K562 (cell line): Measurements from ENCODE around the gene SLC6A16. TPM values are rescaled to one million over a fixed set of nuclear protein-coding genes. Genes with fewer than 3 reads are reported as not detected.
A peak's percentile ranks its signal among the peaks of the same experiment; 100 is the strongest.

Source experiments
- GABPB2 ChIP-seq: fragments of 250-450 bp; sonication (Bioruptor Pico); conservative IDR thresholded peaks from 2 replicates; pipeline ENCODE4 v1.5.1; 2021; ENCODE audit warnings: mild to moderate bottlenecking
- KLF10 ChIP-seq: fragments of 250-450 bp; sonication (Bioruptor Pico); IDR thresholded peaks from 2 replicates; pipeline ENCODE4 v1.6.1; 2021; ENCODE audit warnings: matching md5 sums
- MCM7 ChIP-seq, 2 experiments: fragments of 450-650 bp; IDR thresholded peaks; 2 replicates each; pipeline ENCODE4 v1.6.1; 2016 to 2018
- MTA1 ChIP-seq: fragments of 450-650 bp; IDR thresholded peaks from 2 replicates; pipeline ENCODE4 v1.6.1; 2017; ENCODE audit warnings: borderline replicate concordance
- POLR2AphosphoS5 ChIP-seq: IDR thresholded peaks from 2 replicates; pipeline ENCODE4 v1.6.1; 2011; ENCODE audit warnings: mild to moderate bottlenecking, low read depth, low read length, moderate library complexity; ENCODE audit not compliant: control insufficient read depth, insufficient read depth
- SP2 ChIP-seq: IDR thresholded peaks from 2 replicates; pipeline ENCODE4 v1.6.1; 2011; ENCODE audit warnings: mild to moderate bottlenecking, low read depth, low read length, moderate library complexity; ENCODE audit not compliant: poor library complexity, severe bottlenecking; ENCODE audit errors: extremely low read depth
- ZFX ChIP-seq: sonication (generic); formaldehyde crosslinking; IDR thresholded peaks from 2 replicates; pipeline ENCODE4 v1.8.0; 2022; ENCODE audit warnings: mild to moderate bottlenecking, missing genetic modification reagents, moderate library complexity
- polyA plus RNA-seq, 8 experiments: library from polyadenylated mRNA; depleted of rRNA in 4 of 8; stranded (reverse) in 5 of 8; unstranded in 3 of 8; fragments of >200 nt; fragmentation: Nextera tagmentation in 2 of 8; fragmentation: Illumina TruSeq in 1 of 8; extraction: Ambion mirVana in 2 of 8; extraction: Trizol in 1 of 8; gene quantifications; 2 replicates each; pipeline versions ENCODE4 v1.2.1 to v1.2.3, GENCODE V29; 2011 to 2014; ENCODE audit warnings: inconsistent platforms in 1 of 8, missing spikeins in 1 of 8
- total RNA-seq, 7 experiments: library from RNA; depleted of rRNA in 6 of 7; stranded (reverse); fragments of >200 nt in 6 of 7; fragmentation: Illumina TruSeq in 2 of 7; extraction: Trizol in 2 of 7; gene quantifications; 2 replicates each; pipeline versions ENCODE4 v1.2.1 to v1.2.3, GENCODE V29; 2011 to 2021; ENCODE audit warnings: low replicate concordance in 1 of 7
- TF ChIP-seq, protein P1 (sequence below): fragments of 200-600 bp; sonication (generic); IDR thresholded peaks from one replicate; pipeline ENCODE4 v1.6.1; 2012; ENCODE audit warnings: mild to moderate bottlenecking, low read depth, low read length, inconsistent platforms
- TF ChIP-seq, protein P2 (sequence below): fragments of 250-450 bp; sonication (Bioruptor Pico); IDR thresholded peaks from 2 replicates; pipeline ENCODE4 v1.4.0; 2020; ENCODE audit warnings: mild to moderate bottlenecking, moderate library complexity
- TF ChIP-seq, protein P3 (sequence below): fragments of 250-450 bp; sonication (Bioruptor Pico); IDR thresholded peaks from 2 replicates; pipeline ENCODE4 v1.5.0; 2021; ENCODE audit warnings: mild to moderate bottlenecking, borderline replicate concordance

SLC6A16 gene
- total and polyA plus RNA-seq, 9 of the 15 experiments (the other 6 are each of a cell fraction or from before 2014, with no cell fraction given) = 0.05 to 0.95 (median 0.36) TPM

DNA sequence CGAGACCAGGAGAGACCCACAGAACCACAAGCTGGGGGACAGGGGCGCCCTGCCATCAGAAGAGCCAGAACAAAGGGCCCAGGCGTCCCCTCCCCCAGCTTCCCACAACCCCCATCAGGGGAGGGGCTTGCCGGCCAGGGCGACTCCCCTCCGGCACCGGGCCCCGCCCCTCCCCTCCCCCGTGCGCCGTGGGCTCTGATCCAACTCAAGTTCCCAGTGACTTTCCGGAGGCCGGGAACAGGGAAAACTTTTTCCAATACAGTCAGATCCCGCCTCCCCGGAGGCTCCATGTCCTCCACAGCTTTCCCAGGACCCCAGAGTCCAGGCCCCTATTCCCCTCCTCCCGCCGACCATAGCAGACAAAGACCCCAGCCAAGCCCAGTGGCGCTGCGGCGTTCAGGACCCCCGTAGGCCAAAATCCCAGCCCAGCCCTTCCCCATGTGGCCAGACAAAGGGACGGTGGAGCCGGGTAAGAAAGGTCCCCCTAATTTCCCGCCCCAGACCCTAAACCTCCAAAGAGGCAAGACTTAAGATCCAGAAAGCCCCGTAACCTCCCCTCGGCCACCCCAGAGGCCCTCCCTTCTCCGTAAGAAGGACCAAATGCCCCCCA is 36.6 kb upstream of the SLC6A16 start (continued):
- TF ChIP-seq, protein P1, sequence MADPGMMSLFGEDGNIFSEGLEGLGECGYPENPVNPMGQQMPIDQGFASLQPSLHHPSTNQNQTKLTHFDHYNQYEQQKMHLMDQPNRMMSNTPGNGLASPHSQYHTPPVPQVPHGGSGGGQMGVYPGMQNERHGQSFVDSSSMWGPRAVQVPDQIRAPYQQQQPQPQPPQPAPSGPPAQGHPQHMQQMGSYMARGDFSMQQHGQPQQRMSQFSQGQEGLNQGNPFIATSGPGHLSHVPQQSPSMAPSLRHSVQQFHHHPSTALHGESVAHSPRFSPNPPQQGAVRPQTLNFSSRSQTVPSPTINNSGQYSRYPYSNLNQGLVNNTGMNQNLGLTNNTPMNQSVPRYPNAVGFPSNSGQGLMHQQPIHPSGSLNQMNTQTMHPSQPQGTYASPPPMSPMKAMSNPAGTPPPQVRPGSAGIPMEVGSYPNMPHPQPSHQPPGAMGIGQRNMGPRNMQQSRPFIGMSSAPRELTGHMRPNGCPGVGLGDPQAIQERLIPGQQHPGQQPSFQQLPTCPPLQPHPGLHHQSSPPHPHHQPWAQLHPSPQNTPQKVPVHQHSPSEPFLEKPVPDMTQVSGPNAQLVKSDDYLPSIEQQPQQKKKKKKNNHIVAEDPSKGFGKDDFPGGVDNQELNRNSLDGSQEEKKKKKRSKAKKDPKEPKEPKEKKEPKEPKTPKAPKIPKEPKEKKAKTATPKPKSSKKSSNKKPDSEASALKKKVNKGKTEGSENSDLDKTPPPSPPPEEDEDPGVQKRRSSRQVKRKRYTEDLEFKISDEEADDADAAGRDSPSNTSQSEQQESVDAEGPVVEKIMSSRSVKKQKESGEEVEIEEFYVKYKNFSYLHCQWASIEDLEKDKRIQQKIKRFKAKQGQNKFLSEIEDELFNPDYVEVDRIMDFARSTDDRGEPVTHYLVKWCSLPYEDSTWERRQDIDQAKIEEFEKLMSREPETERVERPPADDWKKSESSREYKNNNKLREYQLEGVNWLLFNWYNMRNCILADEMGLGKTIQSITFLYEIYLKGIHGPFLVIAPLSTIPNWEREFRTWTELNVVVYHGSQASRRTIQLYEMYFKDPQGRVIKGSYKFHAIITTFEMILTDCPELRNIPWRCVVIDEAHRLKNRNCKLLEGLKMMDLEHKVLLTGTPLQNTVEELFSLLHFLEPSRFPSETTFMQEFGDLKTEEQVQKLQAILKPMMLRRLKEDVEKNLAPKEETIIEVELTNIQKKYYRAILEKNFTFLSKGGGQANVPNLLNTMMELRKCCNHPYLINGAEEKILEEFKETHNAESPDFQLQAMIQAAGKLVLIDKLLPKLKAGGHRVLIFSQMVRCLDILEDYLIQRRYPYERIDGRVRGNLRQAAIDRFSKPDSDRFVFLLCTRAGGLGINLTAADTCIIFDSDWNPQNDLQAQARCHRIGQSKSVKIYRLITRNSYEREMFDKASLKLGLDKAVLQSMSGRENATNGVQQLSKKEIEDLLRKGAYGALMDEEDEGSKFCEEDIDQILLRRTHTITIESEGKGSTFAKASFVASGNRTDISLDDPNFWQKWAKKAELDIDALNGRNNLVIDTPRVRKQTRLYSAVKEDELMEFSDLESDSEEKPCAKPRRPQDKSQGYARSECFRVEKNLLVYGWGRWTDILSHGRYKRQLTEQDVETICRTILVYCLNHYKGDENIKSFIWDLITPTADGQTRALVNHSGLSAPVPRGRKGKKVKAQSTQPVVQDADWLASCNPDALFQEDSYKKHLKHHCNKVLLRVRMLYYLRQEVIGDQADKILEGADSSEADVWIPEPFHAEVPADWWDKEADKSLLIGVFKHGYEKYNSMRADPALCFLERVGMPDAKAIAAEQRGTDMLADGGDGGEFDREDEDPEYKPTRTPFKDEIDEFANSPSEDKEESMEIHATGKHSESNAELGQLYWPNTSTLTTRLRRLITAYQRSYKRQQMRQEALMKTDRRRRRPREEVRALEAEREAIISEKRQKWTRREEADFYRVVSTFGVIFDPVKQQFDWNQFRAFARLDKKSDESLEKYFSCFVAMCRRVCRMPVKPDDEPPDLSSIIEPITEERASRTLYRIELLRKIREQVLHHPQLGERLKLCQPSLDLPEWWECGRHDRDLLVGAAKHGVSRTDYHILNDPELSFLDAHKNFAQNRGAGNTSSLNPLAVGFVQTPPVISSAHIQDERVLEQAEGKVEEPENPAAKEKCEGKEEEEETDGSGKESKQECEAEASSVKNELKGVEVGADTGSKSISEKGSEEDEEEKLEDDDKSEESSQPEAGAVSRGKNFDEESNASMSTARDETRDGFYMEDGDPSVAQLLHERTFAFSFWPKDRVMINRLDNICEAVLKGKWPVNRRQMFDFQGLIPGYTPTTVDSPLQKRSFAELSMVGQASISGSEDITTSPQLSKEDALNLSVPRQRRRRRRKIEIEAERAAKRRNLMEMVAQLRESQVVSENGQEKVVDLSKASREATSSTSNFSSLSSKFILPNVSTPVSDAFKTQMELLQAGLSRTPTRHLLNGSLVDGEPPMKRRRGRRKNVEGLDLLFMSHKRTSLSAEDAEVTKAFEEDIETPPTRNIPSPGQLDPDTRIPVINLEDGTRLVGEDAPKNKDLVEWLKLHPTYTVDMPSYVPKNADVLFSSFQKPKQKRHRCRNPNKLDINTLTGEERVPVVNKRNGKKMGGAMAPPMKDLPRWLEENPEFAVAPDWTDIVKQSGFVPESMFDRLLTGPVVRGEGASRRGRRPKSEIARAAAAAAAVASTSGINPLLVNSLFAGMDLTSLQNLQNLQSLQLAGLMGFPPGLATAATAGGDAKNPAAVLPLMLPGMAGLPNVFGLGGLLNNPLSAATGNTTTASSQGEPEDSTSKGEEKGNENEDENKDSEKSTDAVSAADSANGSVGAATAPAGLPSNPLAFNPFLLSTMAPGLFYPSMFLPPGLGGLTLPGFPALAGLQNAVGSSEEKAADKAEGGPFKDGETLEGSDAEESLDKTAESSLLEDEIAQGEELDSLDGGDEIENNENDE = no peak
- TF ChIP-seq SP2 (no peak), KLF10 (CRISPR knock-in tag) (no peak), POLR2AphosphoS5 (peak; percentile 49; the same call in 1 of the 2 replicates), MTA1 (0 out of 2 replicates have a peak, but pooled peaks have one; percentile 25), MCM7 (IDR thresholded peaks at IDR 0.05) (no peak), GABPB2 (CRISPR knock-in tag) (no peak), ZFX (CRISPR knock-in tag) (peak; percentile 8)
- TF ChIP-seq, protein P2, sequence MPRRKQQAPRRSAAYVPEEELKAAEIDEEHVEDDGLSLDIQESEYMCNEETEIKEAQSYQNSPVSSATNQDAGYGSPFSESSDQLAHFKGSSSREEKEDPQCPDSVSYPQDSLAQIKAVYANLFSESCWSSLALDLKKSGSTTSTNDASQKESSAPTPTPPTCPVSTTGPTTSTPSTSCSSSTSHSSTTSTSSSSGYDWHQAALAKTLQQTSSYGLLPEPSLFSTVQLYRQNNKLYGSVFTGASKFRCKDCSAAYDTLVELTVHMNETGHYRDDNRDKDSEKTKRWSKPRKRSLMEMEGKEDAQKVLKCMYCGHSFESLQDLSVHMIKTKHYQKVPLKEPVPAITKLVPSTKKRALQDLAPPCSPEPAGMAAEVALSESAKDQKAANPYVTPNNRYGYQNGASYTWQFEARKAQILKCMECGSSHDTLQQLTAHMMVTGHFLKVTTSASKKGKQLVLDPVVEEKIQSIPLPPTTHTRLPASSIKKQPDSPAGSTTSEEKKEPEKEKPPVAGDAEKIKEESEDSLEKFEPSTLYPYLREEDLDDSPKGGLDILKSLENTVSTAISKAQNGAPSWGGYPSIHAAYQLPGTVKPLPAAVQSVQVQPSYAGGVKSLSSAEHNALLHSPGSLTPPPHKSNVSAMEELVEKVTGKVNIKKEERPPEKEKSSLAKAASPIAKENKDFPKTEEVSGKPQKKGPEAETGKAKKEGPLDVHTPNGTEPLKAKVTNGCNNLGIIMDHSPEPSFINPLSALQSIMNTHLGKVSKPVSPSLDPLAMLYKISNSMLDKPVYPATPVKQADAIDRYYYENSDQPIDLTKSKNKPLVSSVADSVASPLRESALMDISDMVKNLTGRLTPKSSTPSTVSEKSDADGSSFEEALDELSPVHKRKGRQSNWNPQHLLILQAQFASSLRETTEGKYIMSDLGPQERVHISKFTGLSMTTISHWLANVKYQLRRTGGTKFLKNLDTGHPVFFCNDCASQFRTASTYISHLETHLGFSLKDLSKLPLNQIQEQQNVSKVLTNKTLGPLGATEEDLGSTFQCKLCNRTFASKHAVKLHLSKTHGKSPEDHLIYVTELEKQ = no peak
- TF ChIP-seq, protein P3, sequence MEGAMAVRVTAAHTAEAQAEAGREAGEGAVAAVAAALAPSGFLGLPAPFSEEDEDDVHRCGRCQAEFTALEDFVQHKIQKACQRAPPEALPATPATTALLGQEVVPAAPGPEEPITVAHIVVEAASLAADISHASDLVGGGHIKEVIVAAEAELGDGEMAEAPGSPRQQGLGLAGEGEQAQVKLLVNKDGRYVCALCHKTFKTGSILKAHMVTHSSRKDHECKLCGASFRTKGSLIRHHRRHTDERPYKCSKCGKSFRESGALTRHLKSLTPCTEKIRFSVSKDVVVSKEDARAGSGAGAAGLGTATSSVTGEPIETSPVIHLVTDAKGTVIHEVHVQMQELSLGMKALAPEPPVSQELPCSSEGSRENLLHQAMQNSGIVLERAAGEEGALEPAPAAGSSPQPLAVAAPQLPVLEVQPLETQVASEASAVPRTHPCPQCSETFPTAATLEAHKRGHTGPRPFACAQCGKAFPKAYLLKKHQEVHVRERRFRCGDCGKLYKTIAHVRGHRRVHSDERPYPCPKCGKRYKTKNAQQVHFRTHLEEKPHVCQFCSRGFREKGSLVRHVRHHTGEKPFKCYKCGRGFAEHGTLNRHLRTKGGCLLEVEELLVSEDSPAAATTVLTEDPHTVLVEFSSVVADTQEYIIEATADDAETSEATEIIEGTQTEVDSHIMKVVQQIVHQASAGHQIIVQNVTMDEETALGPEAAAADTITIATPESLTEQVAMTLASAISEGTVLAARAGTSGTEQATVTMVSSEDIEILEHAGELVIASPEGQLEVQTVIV (CRISPR knock-in tag) = no peak
